ENCODE measurements around the gene RGS10.

RGS10 gene

DNA sequence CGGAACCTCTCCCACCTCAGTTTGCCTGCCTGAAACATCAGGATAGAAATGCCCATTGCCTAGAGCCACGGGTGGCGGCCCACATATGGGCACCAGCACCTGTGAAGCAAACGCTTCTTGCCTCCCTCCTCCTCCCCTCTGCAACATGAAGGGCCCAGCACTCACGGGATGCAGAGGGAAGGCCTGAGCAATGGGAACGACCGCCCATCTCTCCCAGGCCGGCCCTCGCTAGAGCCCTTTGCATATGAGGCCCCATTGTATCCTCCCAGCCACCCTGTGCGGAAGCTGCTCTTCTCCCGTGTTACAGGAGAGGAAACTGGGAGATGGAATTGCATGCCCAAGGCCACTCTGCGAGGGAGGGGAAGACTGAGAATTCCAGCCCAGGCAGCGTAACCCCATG lies 88.2 kb downstream of the RGS10 start:
- in situ Hi-C loops (cut with HindIII; ENCODE audit: low sequenced_read_pairs) = no loop called here

DNA sequence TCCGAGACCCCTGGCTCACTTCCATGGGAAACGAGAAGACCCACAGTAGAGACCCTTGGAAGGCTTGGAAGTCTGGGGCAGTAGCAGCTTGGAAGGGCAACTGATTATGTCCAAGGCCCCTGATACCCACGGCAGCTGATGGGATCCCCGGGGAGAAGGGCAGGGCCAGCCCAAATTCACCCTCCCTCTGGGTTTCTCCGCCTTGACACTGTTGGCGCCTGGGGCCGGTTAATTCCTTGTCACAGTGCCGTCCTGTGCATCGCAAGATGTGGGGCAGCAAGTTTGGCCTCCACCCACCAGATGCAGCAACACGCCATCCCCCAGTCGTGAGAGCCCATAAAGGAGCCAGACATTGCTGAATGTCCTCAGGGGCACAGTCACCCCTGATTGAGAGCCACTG lies 89.2 kb downstream of the RGS10 start:
- in situ Hi-C loops (cut with HindIII; ENCODE audit: low sequenced_read_pairs) = no loop called here

DNA sequence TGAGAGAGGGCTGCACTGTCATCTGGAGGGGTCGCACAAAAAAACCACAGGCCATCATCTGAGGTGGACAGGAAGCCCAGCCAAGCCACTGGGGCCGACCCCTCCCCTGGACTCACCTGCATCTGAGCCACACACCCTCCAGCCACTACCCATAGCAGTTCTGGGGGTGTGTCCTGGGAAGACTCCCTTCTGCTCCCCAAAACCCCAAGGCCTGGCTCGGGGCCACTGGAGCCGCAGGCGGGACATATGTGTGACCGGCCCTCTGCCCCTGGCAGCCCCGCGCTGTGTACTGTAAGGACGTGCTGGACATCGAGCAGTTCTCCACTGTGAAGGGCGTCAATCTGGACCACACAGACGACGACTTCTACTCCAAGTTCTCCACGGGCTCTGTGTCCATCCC lies 90.1 kb downstream of the RGS10 start:
- in situ Hi-C loops (cut with HindIII; ENCODE audit: low sequenced_read_pairs) = no loop called here

DNA sequence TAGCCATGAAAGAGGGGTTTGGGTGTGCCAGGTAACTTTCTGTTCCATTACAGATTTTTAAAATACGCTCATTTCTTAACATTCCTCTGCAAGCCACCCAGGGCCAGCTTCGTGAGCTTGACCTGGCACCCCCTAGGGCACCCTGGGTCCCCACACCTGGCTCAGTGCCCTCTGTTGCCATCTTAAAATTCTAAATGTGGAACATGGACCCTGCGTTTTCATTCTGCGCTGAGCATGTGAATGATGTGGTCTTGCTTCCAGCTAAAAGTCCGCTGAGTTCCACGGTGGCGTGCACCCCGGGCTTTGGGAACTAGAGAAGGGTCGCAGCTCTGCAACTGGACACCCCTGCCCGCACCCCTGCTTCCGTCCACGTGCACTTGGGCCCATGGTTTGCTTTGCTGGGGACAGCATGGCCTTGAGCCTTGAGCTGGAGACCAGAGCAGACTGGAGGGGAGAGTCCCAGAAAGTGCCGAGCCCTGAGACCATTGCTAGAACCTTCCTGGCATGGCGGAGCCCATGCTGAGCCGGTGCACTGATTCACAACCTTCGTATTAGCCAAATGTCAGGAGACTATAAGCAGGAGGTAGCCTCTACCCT lies 91.1 kb downstream of the RGS10 start:
- in situ Hi-C loops (cut with HindIII; ENCODE audit: low sequenced_read_pairs) = no loop called here

DNA sequence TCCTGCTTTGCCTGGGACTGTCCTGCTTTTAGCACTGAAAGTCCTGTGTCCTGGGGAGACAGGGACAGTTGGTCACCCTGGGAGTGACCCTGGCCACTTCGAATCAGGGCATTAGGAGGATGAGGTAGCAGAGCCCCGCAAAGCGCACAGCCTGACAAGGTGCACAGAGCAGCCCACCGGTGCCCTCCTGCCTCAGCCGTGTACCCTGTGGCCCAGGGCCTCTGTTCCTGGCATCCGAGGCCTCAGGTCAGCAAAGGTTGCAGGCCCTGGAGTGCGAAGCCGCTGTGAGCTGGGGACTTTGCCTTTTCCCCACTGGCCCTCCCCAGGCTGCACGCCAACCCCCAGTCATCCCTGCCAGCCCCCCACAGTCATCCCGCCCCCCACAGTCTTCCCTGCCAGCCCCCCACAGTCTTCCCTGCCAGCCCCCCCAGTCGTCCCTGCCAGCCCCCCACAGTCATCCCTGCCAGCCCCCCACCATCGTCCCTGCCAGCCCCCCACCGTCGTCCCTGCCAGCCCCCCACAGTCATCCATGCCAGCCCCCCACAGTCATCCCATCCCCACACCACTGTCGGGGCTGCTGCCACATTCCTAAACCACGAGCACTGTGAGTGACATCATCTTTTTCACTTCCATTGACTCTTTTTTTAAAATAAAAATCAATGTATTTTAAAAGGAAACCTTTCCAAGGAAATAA lies 91.8 kb downstream of the RGS10 start:
- in situ Hi-C loops (cut with HindIII; ENCODE audit: low sequenced_read_pairs) = no loop called here
